IPS DF 6.9 (cell line): ENCODE results near the gene LTO1.

ENCODE experiments used
- DNase-seq: peaks from one replicate; pipeline ENCODE4 v3.0.0-alpha.2; 2013; ENCODE audit warnings: low read depth, low spot score
- H3K27ac ChIP-seq: one replicate; pipeline ENCODE4 v1.5.1; 2013; ENCODE audit warnings: low read length, control low read depth
- H3K27me3 ChIP-seq: 2 replicates; pipeline ENCODE4 v1.6.1; 2013; ENCODE audit warnings: mild to moderate bottlenecking, low read length; ENCODE audit not compliant: control insufficient read depth, insufficient read depth
- H3K36me3 ChIP-seq: 2 replicates; pipeline ENCODE4 v1.6.1; 2013; ENCODE audit warnings: low read length; ENCODE audit not compliant: control insufficient read depth, insufficient read depth
- H3K4me1 ChIP-seq: 2 replicates; pipeline ENCODE4 v1.6.1; 2013; ENCODE audit warnings: low read length; ENCODE audit not compliant: control insufficient read depth, insufficient read depth
- H3K4me3 ChIP-seq: 2 replicates; pipeline ENCODE4 v1.5.1; 2013; ENCODE audit warnings: mild to moderate bottlenecking, low read length
- H3K9me3 ChIP-seq: 2 replicates; pipeline ENCODE4 v1.6.1; 2013; ENCODE audit warnings: low read length, inconsistent platforms; ENCODE audit not compliant: control insufficient read depth, insufficient read depth
- WGBS: extraction: QIAGEN DNeasy Blood & Tissue Kit; methylation state at CpG from one replicate; pipeline ENCODE4 v1.1.7; 2013; ENCODE audit warnings: mixed read lengths, missing lambda C conversion rate; ENCODE audit not compliant: insufficient read length, insufficient coverage; 5-methylcytosine and 5-hydroxymethylcytosine counted together

The LTO1 gene

GRCh38 chr11:69665669-69666068 lies 9.5 kb downstream of the LTO1 start:
- H3K36me3 ChIP-seq = 0 out of 2 replicates have a peak, but pooled peaks cover 3% of the 10 kb centered on the region
- no CpG with 5 or more reads among the region's 11 CpGs for WGBS
- peaks cover 2% of the 10 kb centered on the region; the same call in 1 of the 2 replicates for H3K4me1 ChIP-seq

GRCh38 chr11:69664901-69665300 lies 10.3 kb downstream of the LTO1 start:
- WGBS = no CpG with 5 or more reads among the region's 8 CpGs
- H3K4me1 ChIP-seq = peaks cover 2% of the 10 kb centered on the region; the same call in 1 of the 2 replicates
- H3K36me3 ChIP-seq = 0 out of 2 replicates have a peak, but pooled peaks cover 3% of the 10 kb centered on the region
- no peak overlapping the region for H3K27ac ChIP-seq
- no peaks in the 10 kb centered on the region for H3K27me3 ChIP-seq
- no peaks in the 10 kb centered on the region for H3K9me3 ChIP-seq
- H3K4me3 ChIP-seq = no peak overlapping the region
- DNase-seq = no peak

More at GRCh38 chr11:69665669-69666068, 9.5 kb downstream of the LTO1 start:
- no peak for DNase-seq
- Histone ChIP-seq H3K27ac (no peak overlapping the region), H3K9me3 (no peaks in the 10 kb centered on the region), H3K4me3 (no peak overlapping the region), H3K27me3 (no peaks in the 10 kb centered on the region)

GRCh38 chr11:69664103-69664775 lies 10.9 kb downstream of the LTO1 start:
- H3K9me3 ChIP-seq = no peaks in the 10 kb centered on the region
- peaks cover 2% of the 10 kb centered on the region; the same call in 1 of the 2 replicates for H3K4me1 ChIP-seq
- no peaks in the 10 kb centered on the region for H3K27me3 ChIP-seq
- no peak overlapping the region for H3K27ac ChIP-seq
- DNase-seq = no peak
- no CpG with 5 or more reads among the region's 17 CpGs for WGBS
- 0 out of 2 replicates have a peak, but pooled peaks cover 1% of the 10 kb centered on the region for H3K36me3 ChIP-seq
- H3K4me3 ChIP-seq = no peak overlapping the region

- H3K36me3 ChIP-seq = no peaks in the 10 kb centered on the region
- H3K4me1 ChIP-seq = peaks cover 5% of the 10 kb centered on the region
- no peak for DNase-seq
Measured at GRCh38 chr11:69663326-69663725, 11.8 kb downstream of the LTO1 start.

GRCh38 chr11:69662806-69663205 lies 12.3 kb downstream of the LTO1 start:
- Histone ChIP-seq H3K27ac (no peak overlapping the region), H3K4me3 (no peak overlapping the region)

More at GRCh38 chr11:69663326-69663725, 11.8 kb downstream of the LTO1 start:
- H3K27me3 ChIP-seq = no peaks in the 10 kb centered on the region
- no peak overlapping the region for H3K4me3 ChIP-seq
- WGBS = no CpG with 5 or more reads among the region's 6 CpGs
- H3K9me3 ChIP-seq = no peaks in the 10 kb centered on the region
- no peak overlapping the region for H3K27ac ChIP-seq

GRCh38 chr11:69662021-69662698 lies 13.0 kb downstream of the LTO1 start:
- no CpG with 5 or more reads among the region's 16 CpGs for WGBS
- no peaks in the 10 kb centered on the region for H3K36me3 ChIP-seq
- H3K9me3 ChIP-seq = no peaks in the 10 kb centered on the region
- H3K27ac ChIP-seq = no peak overlapping the region
- H3K27me3 ChIP-seq = no peaks in the 10 kb centered on the region
- H3K4me3 ChIP-seq = no peak overlapping the region
- no peak for DNase-seq
- H3K4me1 ChIP-seq = peaks cover 9% of the 10 kb centered on the region

More at GRCh38 chr11:69662806-69663205, 12.3 kb downstream of the LTO1 start:
- H3K27me3 ChIP-seq = no peaks in the 10 kb centered on the region
- H3K9me3 ChIP-seq = no peaks in the 10 kb centered on the region
- WGBS = no CpG with 5 or more reads among the region's 13 CpGs
- H3K4me1 ChIP-seq = peaks cover 7% of the 10 kb centered on the region
- DNase-seq = no peak
- H3K36me3 ChIP-seq = no peaks in the 10 kb centered on the region

GRCh38 chr11:69661413-69661715 lies 13.8 kb downstream of the LTO1 start:
- no peaks in the 10 kb centered on the region for H3K27me3 ChIP-seq
- no peaks in the 10 kb centered on the region for H3K9me3 ChIP-seq
- H3K36me3 ChIP-seq = no peaks in the 10 kb centered on the region
- no CpG with 5 or more reads among the region's 10 CpGs for WGBS
- peaks cover 9% of the 10 kb centered on the region for H3K4me1 ChIP-seq
- H3K27ac ChIP-seq = no peak overlapping the region
- no peak for DNase-seq
- H3K4me3 ChIP-seq = no peak overlapping the region

GRCh38 chr11:69660001-69660500 lies 15.1 kb downstream of the LTO1 start:
- Histone ChIP-seq H3K4me3 (no peak overlapping the region), H3K27ac (no peak overlapping the region), H3K4me1 (peaks cover 9% of the 10 kb centered on the region), H3K9me3 (no peaks in the 10 kb centered on the region), H3K36me3 (no peaks in the 10 kb centered on the region), H3K27me3 (no peaks in the 10 kb centered on the region)
- WGBS = no CpG with 5 or more reads among the region's 4 CpGs
- no peak for DNase-seq

- H3K27ac ChIP-seq = no peak overlapping the region
- no peak for DNase-seq
- H3K27me3 ChIP-seq = no peaks in the 10 kb centered on the region
- H3K4me1 ChIP-seq = peaks cover 9% of the 10 kb centered on the region
- no CpG with 5 or more reads among the region's 12 CpGs for WGBS
- no peak overlapping the region for H3K4me3 ChIP-seq
- H3K9me3 ChIP-seq = no peaks in the 10 kb centered on the region
- H3K36me3 ChIP-seq = no peaks in the 10 kb centered on the region
Measured at GRCh38 chr11:69659591-69659990, 15.6 kb downstream of the LTO1 start.

- Histone ChIP-seq H3K27ac (no peak overlapping the region), H3K9me3 (no peaks in the 10 kb centered on the region), H3K27me3 (no peaks in the 10 kb centered on the region), H3K4me3 (no peak overlapping the region), H3K4me1 (peaks cover 9% of the 10 kb centered on the region), H3K36me3 (0 out of 2 replicates have a peak, but pooled peaks cover 7% of the 10 kb centered on the region)
- no CpG with 5 or more reads among the region's 18 CpGs for WGBS
- DNase-seq = no peak
Measured at GRCh38 chr11:69658626-69659450, 16.3 kb downstream of the LTO1 start.
